Osteoblast (primary cell): ENCODE results near the gene ALG3. TPM values are rescaled to one million over a fixed set of nuclear protein-coding genes. Genes with fewer than 3 reads are reported as not detected.

Source experiments
- DNase-seq: peaks from one replicate; pipeline ENCODE4 v3.0.0; 2011; ENCODE audit warnings: low spot score, mixed read lengths; ENCODE audit not compliant: insufficient read length; ENCODE audit errors: missing footprints
- H2AFZ ChIP-seq: 2 replicates; pipeline ENCODE4 v1.6.0; 2011; ENCODE audit warnings: mild to moderate bottlenecking, low read length
- H3K27ac ChIP-seq: 2 replicates; pipeline ENCODE4 v1.5.1; 2011; ENCODE audit warnings: mild to moderate bottlenecking, low read depth, low read length, moderate library complexity
- H3K27me3 ChIP-seq: 2 replicates; pipeline ENCODE4 v1.6.0; 2012; ENCODE audit warnings: mild to moderate bottlenecking, control low read depth, inconsistent platforms, low read length, moderate library complexity; ENCODE audit not compliant: insufficient read depth
- H3K36me3 ChIP-seq: 2 replicates; pipeline ENCODE4 v1.5.1; 2011; ENCODE audit warnings: mild to moderate bottlenecking, low read length, control low read depth, moderate library complexity; ENCODE audit not compliant: insufficient read depth
- H3K4me1 ChIP-seq: 2 replicates; pipeline ENCODE4 v1.5.1; 2011; ENCODE audit warnings: mild to moderate bottlenecking, low read length, control low read depth, moderate library complexity; ENCODE audit not compliant: insufficient read depth
- H3K4me2 ChIP-seq: 2 replicates; pipeline ENCODE4 v1.6.0; 2011; ENCODE audit warnings: mild to moderate bottlenecking, low read length; ENCODE audit not compliant: insufficient read depth
- H3K4me3 ChIP-seq: fragments of 200-600 bp; sonication (generic); 3 replicates; pipeline ENCODE4 v1.5.1; 2012; ENCODE audit warnings: mild to moderate bottlenecking, low read length, inconsistent platforms; ENCODE audit not compliant: insufficient read depth
- H3K79me2 ChIP-seq: 2 replicates; pipeline ENCODE4 v1.6.0; 2012; ENCODE audit warnings: mild to moderate bottlenecking, low read length, control low read depth, inconsistent platforms; ENCODE audit not compliant: insufficient read depth
- H3K9me3 ChIP-seq: 2 replicates; pipeline ENCODE4 v1.5.1; 2011; ENCODE audit warnings: low read depth, low read length, control low read depth
- H4K20me1 ChIP-seq: 2 replicates; pipeline ENCODE4 v1.6.0; 2012; ENCODE audit warnings: mild to moderate bottlenecking, low read length, control low read depth; ENCODE audit not compliant: insufficient read depth
- CTCF ChIP-seq: IDR thresholded peaks from 2 replicates; pipeline ENCODE4 v1.5.1; 2011; ENCODE audit warnings: mild to moderate bottlenecking, low read depth, low read length, moderate library complexity; ENCODE audit errors: extremely low read depth
- total RNA-seq: library from RNA; depleted of rRNA; stranded (reverse); fragments of >200 nt; gene quantifications from 2 replicates; pipeline ENCODE4 v1.2.3, GENCODE V29; 2012

The ALG3 gene
- total RNA-seq, 1 donor: 26.8 TPM

- Histone ChIP-seq H3K36me3 (peaks cover 7% of the 10 kb centered on the region), H4K20me1 (peaks cover 5% of the 10 kb centered on the region), H3K9me3 (no peaks in the 10 kb centered on the region), H3K27me3 (no peaks in the 10 kb centered on the region), H3K4me3 (peak within 1 kb of the TSS; percentile 87), H3K4me2 (peak within 1 kb of the TSS; percentile 100), H3K79me2 (peaks cover 22% of the 10 kb centered on the region), H2AFZ (peak within 1 kb of the TSS; percentile 100), H3K4me1 (peaks cover 21% of the 10 kb centered on the region), H3K27ac (peak within 1 kb of the TSS; percentile 95)
- peak; percentile 42 for TF ChIP-seq CTCF
- DNase-seq: peak; percentile 99
These were observed 827 bp upstream of the ALG3 start, which contains the start of gene EEF1AKMT4 for GRCh38 chr3:184249412-184250166. EEF1AKMT4 (plus strand) TSS chr3:184249672; CDS start chr3:184249695, 23 bp downstream.

- Histone ChIP-seq H4K20me1 (peaks cover 34% of the 10 kb centered on the region), H3K79me2 (peaks cover 5% of the 10 kb centered on the region), H3K4me2 (no peak overlapping the region), H3K36me3 (peaks cover 29% of the 10 kb centered on the region), H3K9me3 (no peaks in the 10 kb centered on the region), H3K27me3 (no peaks in the 10 kb centered on the region), H3K4me3 (no peak overlapping the region), H3K4me1 (no peaks in the 10 kb centered on the region), H2AFZ (no peak overlapping the region), H3K27ac (no peak overlapping the region)
- DNase-seq: peak; percentile 48
- TF ChIP-seq CTCF: no peak
These were observed 6.5 kb downstream of the ALG3 start for GRCh38 chr3:184242297-184242685.

GRCh38 chr3:184241447-184242296 is 7.1 kb downstream of the ALG3 start:
- no peak overlapping the region for H3K4me2 ChIP-seq
- peak; percentile 47 for TF ChIP-seq CTCF
- H3K4me3 ChIP-seq: no peak overlapping the region
- H3K9me3 ChIP-seq: no peaks in the 10 kb centered on the region
- peaks cover 29% of the 10 kb centered on the region for H3K36me3 ChIP-seq
- no peaks in the 10 kb centered on the region for H3K27me3 ChIP-seq
- H4K20me1 ChIP-seq: peaks cover 34% of the 10 kb centered on the region
- H3K79me2 ChIP-seq: peaks cover 2% of the 10 kb centered on the region
- H3K4me1 ChIP-seq: no peaks in the 10 kb centered on the region
- no peak overlapping the region for H3K27ac ChIP-seq
- H2AFZ ChIP-seq: no peak overlapping the region
- peak; percentile 90 for DNase-seq

- no peaks in the 10 kb centered on the region for H3K4me1 ChIP-seq
- H3K27me3 ChIP-seq: no peaks in the 10 kb centered on the region
- no peak overlapping the region for H3K27ac ChIP-seq
- H3K36me3 ChIP-seq: peaks cover 29% of the 10 kb centered on the region
- no peak overlapping the region for H3K4me3 ChIP-seq
- no peak for TF ChIP-seq CTCF
- no peak overlapping the region for H2AFZ ChIP-seq
- DNase-seq: peak; percentile 31
- H3K79me2 ChIP-seq: peaks cover 1% of the 10 kb centered on the region
- H3K9me3 ChIP-seq: no peaks in the 10 kb centered on the region
- peaks cover 34% of the 10 kb centered on the region for H4K20me1 ChIP-seq
- H3K4me2 ChIP-seq: no peak overlapping the region
These were observed 7.7 kb downstream of the ALG3 start for GRCh38 chr3:184241141-184241446.
